Caco-2 (cell line): ENCODE data around the gene PCGF3. TPM values are rescaled to one million over a fixed set of nuclear protein-coding genes. Genes with fewer than 3 reads are reported as not detected.
"Not testable (repeated sequence)": the region's sequence is repeated elsewhere in the genome, so short reads cannot be mapped to it uniquely, and the experiment has no call there.

ENCODE experiments used
- BruUV-seq: library from RNA; stranded (reverse); fragments of 400-500 nt; replicated peaks from 2 replicates; lab custom pipeline; 2021; lab: Mats Ljungman, UMichigan
- CTCF ChIA-PET: fragments of 300-600 bp; sonication (Branson Sonifier 250); formaldehyde crosslinking; loops from one replicate; lab custom pipeline; 2022; ENCODE audit warnings: antibody characterized with exemption; lab: Charles Lee
- POLR2A ChIA-PET: fragments of 300-600 bp; sonication (Branson Sonifier 250); formaldehyde crosslinking; loops from one replicate; lab custom pipeline; 2022; ENCODE audit warnings: antibody characterized with exemption; lab: Charles Lee
- DNase-seq, 2 experiments: peaks; one replicate each; pipeline versions ENCODE4 v3.0.0 to v3.0.0-alpha.2; 2020 to 2022
- H3K27me3 ChIP-seq: replicated peaks from 2 replicates; pipeline ENCODE4 v1.6.0; 2011; ENCODE audit warnings: low read length; ENCODE audit not compliant: control insufficient read depth, insufficient read depth
- H3K36me3 ChIP-seq: 2 replicates; pipeline ENCODE4 v1.5.1; 2011; ENCODE audit warnings: low read length; ENCODE audit not compliant: control insufficient read depth, insufficient read depth
- H3K4me1 ChIP-seq: fragments of 250-450 bp; sonication (Bioruptor Pico); 2 replicates; pipeline ENCODE4 v1.5.1; 2020; ENCODE audit warnings: mild to moderate bottlenecking
- H3K4me3 ChIP-seq: 2 replicates; pipeline ENCODE4 v1.5.1; 2011; ENCODE audit warnings: low read depth, mild to moderate bottlenecking, control low read depth, low read length
- H3K9me3 ChIP-seq: fragments of 250-450 bp; sonication (Bioruptor Pico); 2 replicates; pipeline ENCODE4 v1.5.1; 2020; ENCODE audit warnings: mild to moderate bottlenecking, moderate library complexity
- H3K27ac Mint-ChIP-seq: one replicate; pipeline ENCODE4 v1.8.0; 2022; ENCODE audit warnings: mixed read lengths; ENCODE audit not compliant: unreplicated experiment
- H3K27me3 Mint-ChIP-seq: one replicate; pipeline ENCODE4 v1.8.0; 2022; ENCODE audit warnings: mixed read lengths; ENCODE audit not compliant: insufficient read depth, unreplicated experiment
- H3K36me3 Mint-ChIP-seq: one replicate; pipeline ENCODE4 v1.8.0; 2022; ENCODE audit warnings: mild to moderate bottlenecking, mixed read lengths; ENCODE audit not compliant: insufficient read depth, unreplicated experiment
- H3K4me1 Mint-ChIP-seq: one replicate; pipeline ENCODE4 v1.8.0; 2022; ENCODE audit warnings: low read depth, mixed read lengths; ENCODE audit not compliant: unreplicated experiment
- H3K4me3 Mint-ChIP-seq: one replicate; pipeline ENCODE4 v1.8.0; 2022; ENCODE audit warnings: mild to moderate bottlenecking, moderate library complexity, mixed read lengths; ENCODE audit not compliant: unreplicated experiment
- H3K9me3 Mint-ChIP-seq: one replicate; pipeline ENCODE4 v1.8.0; 2022; ENCODE audit warnings: mixed read lengths; ENCODE audit not compliant: unreplicated experiment
- intact Hi-C: fragments of 100-400 bp; cut with micrococcal nuclease; formaldehyde crosslinking; loops from one replicate; pipeline ENCODE4 v1.10.0; 2022; ENCODE audit not compliant: unreplicated experiment
- total RNA-seq: library from RNA; stranded (reverse); gene quantifications from 2 replicates; pipeline ENCODE4 v1.2.3, GENCODE V29; 2022
- TF ChIP-seq, protein P1 (sequence below), 2 experiments: fragments of 200-600 bp in 1 of 2; IDR thresholded peaks; 1 replicate in 1 of 2; 2 replicates in 1 of 2; pipeline versions ENCODE4 v1.5.1 to v1.8.0; 2011 to 2022; ENCODE audit warnings: antibody characterized with exemption in 1 of 2, control low read depth in 1 of 2, inconsistent platforms in 1 of 2, low read depth in 1 of 2, low read length in 1 of 2, mild to moderate bottlenecking in 1 of 2, moderate library complexity in 1 of 2; ENCODE audit not compliant: insufficient read depth in 1 of 2, severe bottlenecking in 1 of 2, unreplicated experiment in 1 of 2

The PCGF3 gene
- total RNA-seq, 1 experiment from 2014 or later, result 38.0 TPM

- DNase-seq, result no peak
- no peaks in the 10 kb centered on the region for H3K4me1 Mint-ChIP-seq
- H3K27ac Mint-ChIP-seq, result no peak overlapping the region
- H3K4me1 ChIP-seq, result no peaks in the 10 kb centered on the region
- ChIA-PET CTCF (no interaction called here), POLR2A (no interaction called here)
- peaks cover 2% of the 10 kb centered on the region for H3K9me3 Mint-ChIP-seq
- BruUV-seq, result no TSS peak
- H3K27me3 Mint-ChIP-seq, result no peaks in the 10 kb centered on the region
- H3K9me3 ChIP-seq, result no peaks in the 10 kb centered on the region
- no peaks in the 10 kb centered on the region for H3K27me3 ChIP-seq
- peaks cover 76% of the 10 kb centered on the region for H3K36me3 Mint-ChIP-seq
- peaks cover 3% of the 10 kb centered on the region for H3K36me3 ChIP-seq
- H3K4me3 ChIP-seq, result no peak overlapping the region
- TF ChIP-seq, protein P1, sequence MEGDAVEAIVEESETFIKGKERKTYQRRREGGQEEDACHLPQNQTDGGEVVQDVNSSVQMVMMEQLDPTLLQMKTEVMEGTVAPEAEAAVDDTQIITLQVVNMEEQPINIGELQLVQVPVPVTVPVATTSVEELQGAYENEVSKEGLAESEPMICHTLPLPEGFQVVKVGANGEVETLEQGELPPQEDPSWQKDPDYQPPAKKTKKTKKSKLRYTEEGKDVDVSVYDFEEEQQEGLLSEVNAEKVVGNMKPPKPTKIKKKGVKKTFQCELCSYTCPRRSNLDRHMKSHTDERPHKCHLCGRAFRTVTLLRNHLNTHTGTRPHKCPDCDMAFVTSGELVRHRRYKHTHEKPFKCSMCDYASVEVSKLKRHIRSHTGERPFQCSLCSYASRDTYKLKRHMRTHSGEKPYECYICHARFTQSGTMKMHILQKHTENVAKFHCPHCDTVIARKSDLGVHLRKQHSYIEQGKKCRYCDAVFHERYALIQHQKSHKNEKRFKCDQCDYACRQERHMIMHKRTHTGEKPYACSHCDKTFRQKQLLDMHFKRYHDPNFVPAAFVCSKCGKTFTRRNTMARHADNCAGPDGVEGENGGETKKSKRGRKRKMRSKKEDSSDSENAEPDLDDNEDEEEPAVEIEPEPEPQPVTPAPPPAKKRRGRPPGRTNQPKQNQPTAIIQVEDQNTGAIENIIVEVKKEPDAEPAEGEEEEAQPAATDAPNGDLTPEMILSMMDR (IDR thresholded peaks at IDR 0.05; ENCODE audit: insufficient read depth in 1 of 2, low read depth in 1 of 2, low read length in 1 of 2, severe bottlenecking in 1 of 2, unreplicated experiment in 1 of 2), result no peak
- intact Hi-C loops, result no loop called here
- no peak overlapping the region for H3K4me3 Mint-ChIP-seq
Measured at GRCh38 chr4:752196-752861, 46.7 kb downstream of the PCGF3 start.

- BruUV-seq, POLR2A ChIA-PET, CTCF ChIA-PET, H3K9me3 ChIP-seq, H3K27me3 ChIP-seq, H3K36me3 ChIP-seq, H3K27me3 Mint-ChIP-seq, DNase-seq, H3K27ac Mint-ChIP-seq, H3K4me1 ChIP-seq, H3K4me3 Mint-ChIP-seq, H3K4me3 ChIP-seq, intact Hi-C loops, H3K4me1 Mint-ChIP-seq: not testable (repeated sequence)
- peaks cover 77% of the 10 kb centered on the region for H3K36me3 Mint-ChIP-seq
- peaks cover 10% of the 10 kb centered on the region for H3K9me3 Mint-ChIP-seq
Measured at GRCh38 chr4:753186-753585, 47.6 kb downstream of the PCGF3 start.

DNA sequence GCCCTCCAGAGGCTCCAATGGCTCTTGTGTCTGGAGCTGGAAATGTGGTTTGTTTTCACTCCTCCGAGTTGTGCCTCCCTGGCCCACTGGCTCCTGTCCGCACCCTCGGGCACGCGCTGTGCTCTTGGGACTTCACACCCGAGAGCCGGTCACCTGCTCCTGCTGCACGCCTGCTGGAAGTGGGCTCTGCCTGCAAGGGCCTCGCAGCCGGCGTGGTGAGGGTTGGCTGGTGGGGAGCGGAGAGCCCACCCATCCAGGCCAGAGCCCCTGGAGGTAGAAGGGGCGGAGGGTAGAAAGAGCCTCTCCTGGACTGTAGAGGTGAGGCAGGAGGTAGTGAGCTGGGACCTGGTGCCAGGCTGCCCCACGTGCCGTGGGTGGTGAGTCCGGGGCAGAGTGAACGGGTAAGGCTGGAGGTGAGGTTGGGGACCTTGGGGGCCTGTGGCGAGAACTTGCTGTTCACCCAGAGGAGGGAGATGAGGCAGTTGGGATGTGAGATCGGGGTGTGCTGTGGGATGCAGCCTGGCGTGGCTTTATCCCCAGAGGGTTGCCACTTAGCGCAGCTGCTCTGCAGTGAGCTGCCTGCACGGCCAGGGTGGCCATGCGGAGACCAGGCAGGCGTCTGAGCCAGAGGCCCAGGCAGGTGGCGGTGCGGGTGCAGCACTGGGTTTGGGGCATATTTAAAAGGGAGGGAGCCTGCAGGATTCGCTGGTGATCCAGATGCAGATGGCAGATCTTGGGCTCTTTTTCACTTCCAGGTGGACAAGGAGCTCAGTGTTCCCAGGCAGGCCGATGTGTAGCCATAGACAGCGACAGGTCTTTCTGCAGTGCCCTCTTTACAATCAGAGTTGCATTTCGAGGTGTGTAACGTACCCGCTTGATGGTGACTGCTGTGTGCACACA is 48.8 kb downstream of the PCGF3 start:
- Histone ChIP-seq H3K4me1 (no peaks in the 10 kb centered on the region), H3K4me3 (no peak overlapping the region), H3K36me3 (peaks cover 3% of the 10 kb centered on the region), H3K9me3 (no peaks in the 10 kb centered on the region), H3K27me3 (no peaks in the 10 kb centered on the region)
- TF ChIP-seq, protein P1 (IDR thresholded peaks at IDR 0.05; ENCODE audit: insufficient read depth in 1 of 2, low read depth in 1 of 2, low read length in 1 of 2, severe bottlenecking in 1 of 2, unreplicated experiment in 1 of 2), result no peak
- no TSS peak for BruUV-seq
- no peak overlapping the region for H3K27ac Mint-ChIP-seq
- ChIA-PET CTCF (no interaction called here), POLR2A (no interaction called here)
- no peak overlapping the region for H3K4me3 Mint-ChIP-seq
- no peaks in the 10 kb centered on the region for H3K4me1 Mint-ChIP-seq
- H3K9me3 Mint-ChIP-seq, result peaks cover 11% of the 10 kb centered on the region
- intact Hi-C loops, result no loop called here
- peaks cover 69% of the 10 kb centered on the region for H3K36me3 Mint-ChIP-seq
- DNase-seq, result no peak
- no peaks in the 10 kb centered on the region for H3K27me3 Mint-ChIP-seq
